Measurements from ENCODE around the gene SPC25. TPM values are rescaled to one million over a fixed set of nuclear protein-coding genes. Genes with fewer than 3 reads are reported as not detected.

Gene SPC25
- total and polyA plus RNA-seq, 9 of the 15 experiments (the other 6 are each of a cell fraction or from before 2014, with no cell fraction given): 44.8 to 100 (median 75.0) TPM

DNA sequence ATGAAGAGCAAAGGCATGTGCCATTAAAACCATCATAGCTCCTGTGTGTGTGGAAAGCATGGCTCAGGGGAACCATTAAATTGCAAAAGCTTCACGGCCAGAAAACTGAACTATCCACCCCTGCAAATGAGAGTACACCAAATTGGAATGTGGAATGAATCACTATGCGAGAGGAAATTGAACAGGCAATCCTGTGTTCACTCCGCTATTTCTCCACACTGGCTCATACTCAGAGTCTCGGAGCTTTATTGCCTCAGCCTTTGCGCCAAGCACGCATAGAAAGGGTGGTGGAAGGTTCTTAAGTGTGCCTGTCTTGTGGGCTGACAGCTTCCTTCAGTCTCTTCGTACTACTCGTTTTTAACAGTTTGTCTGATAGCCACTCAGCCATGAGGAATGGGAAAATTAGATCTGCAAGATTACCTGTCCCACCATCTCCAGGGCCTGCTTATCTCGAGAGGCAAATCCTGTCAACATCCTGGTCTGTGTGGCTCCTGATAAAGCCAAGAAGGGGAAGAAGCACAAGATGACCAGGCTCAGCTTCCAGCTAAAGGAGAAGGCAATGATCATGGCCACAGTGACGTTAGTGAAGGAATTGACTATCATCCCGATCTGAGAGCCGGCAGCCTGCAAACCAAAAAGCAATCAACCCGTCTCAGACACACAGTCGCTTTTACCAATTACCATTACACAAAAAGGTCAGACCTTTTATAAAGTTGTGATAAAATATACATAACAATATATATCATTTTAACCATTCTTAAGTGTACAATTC, 45.8 kb upstream of the SPC25 start (continued):
- TF ChIP-seq, protein P1, sequence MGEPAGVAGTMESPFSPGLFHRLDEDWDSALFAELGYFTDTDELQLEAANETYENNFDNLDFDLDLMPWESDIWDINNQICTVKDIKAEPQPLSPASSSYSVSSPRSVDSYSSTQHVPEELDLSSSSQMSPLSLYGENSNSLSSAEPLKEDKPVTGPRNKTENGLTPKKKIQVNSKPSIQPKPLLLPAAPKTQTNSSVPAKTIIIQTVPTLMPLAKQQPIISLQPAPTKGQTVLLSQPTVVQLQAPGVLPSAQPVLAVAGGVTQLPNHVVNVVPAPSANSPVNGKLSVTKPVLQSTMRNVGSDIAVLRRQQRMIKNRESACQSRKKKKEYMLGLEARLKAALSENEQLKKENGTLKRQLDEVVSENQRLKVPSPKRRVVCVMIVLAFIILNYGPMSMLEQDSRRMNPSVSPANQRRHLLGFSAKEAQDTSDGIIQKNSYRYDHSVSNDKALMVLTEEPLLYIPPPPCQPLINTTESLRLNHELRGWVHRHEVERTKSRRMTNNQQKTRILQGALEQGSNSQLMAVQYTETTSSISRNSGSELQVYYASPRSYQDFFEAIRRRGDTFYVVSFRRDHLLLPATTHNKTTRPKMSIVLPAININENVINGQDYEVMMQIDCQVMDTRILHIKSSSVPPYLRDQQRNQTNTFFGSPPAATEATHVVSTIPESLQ (CRISPR knock-in tag; IDR thresholded peaks at IDR 0.05): 0 out of 2 replicates have a peak, but pooled peaks have one; percentile 60
- no peak for TF ChIP-seq MCM5 (IDR thresholded peaks at IDR 0.05; ENCODE audit: low read depth)
- TF ChIP-seq ZKSCAN8 (CRISPR knock-in tag; IDR thresholded peaks at IDR 0.05): peak; percentile 82
- TF ChIP-seq KLF16 (IDR thresholded peaks at IDR 0.05): peak; percentile 100
- TF ChIP-seq RUNX1 (IDR thresholded peaks at IDR 0.05; ENCODE audit: low read depth): no peak; the same call in 1 of the 2 replicates
- TF ChIP-seq ARNT (IDR thresholded peaks at IDR 0.05): peak; percentile 94 to 97
- 0 out of 2 replicates have a peak, but pooled peaks have one; percentile 31 for TF ChIP-seq GABPA (tag; conservative IDR thresholded peaks at IDR 0.05; ENCODE audit: low read depth)
- no peak for TF ChIP-seq RBM15 (IDR thresholded peaks at IDR 0.05; ENCODE audit: insufficient read depth, low read length)
- peak; percentile 7 for TF ChIP-seq ZFP36 (IDR thresholded peaks at IDR 0.05; ENCODE audit: low read depth, low read length, partially characterized antibody)
- 0 out of 2 replicates have a peak, but pooled peaks have one; percentile 31 for TF ChIP-seq ZNF444 (CRISPR knock-in tag; IDR thresholded peaks at IDR 0.05)
- peak; percentile 73; the same call in 1 of the 2 replicates for TF ChIP-seq CBX5 (IDR thresholded peaks at IDR 0.05; ENCODE audit: borderline replicate concordance, low read depth)
- TF ChIP-seq STAT5A (IDR thresholded peaks at IDR 0.05; ENCODE audit: borderline replicate concordance, low read length): peak; percentile 96
- TF ChIP-seq MBD2 (IDR thresholded peaks at IDR 0.05; ENCODE audit: borderline replicate concordance, low read depth): peak; percentile 91
- TF ChIP-seq, protein P2, sequence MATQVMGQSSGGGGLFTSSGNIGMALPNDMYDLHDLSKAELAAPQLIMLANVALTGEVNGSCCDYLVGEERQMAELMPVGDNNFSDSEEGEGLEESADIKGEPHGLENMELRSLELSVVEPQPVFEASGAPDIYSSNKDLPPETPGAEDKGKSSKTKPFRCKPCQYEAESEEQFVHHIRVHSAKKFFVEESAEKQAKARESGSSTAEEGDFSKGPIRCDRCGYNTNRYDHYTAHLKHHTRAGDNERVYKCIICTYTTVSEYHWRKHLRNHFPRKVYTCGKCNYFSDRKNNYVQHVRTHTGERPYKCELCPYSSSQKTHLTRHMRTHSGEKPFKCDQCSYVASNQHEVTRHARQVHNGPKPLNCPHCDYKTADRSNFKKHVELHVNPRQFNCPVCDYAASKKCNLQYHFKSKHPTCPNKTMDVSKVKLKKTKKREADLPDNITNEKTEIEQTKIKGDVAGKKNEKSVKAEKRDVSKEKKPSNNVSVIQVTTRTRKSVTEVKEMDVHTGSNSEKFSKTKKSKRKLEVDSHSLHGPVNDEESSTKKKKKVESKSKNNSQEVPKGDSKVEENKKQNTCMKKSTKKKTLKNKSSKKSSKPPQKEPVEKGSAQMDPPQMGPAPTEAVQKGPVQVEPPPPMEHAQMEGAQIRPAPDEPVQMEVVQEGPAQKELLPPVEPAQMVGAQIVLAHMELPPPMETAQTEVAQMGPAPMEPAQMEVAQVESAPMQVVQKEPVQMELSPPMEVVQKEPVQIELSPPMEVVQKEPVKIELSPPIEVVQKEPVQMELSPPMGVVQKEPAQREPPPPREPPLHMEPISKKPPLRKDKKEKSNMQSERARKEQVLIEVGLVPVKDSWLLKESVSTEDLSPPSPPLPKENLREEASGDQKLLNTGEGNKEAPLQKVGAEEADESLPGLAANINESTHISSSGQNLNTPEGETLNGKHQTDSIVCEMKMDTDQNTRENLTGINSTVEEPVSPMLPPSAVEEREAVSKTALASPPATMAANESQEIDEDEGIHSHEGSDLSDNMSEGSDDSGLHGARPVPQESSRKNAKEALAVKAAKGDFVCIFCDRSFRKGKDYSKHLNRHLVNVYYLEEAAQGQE (IDR thresholded peaks at IDR 0.05; ENCODE audit: borderline replicate concordance): peak; percentile 59; the same call in 1 of the 2 replicates
- TF ChIP-seq, protein P2 (CRISPR knock-in tag; IDR thresholded peaks at IDR 0.05; ENCODE audit: low read depth): 0 out of 2 replicates have a peak, but pooled peaks have one; percentile 67

Measured in K562 (cell line).